ENCODE data around the gene PLBD2.

DNA sequence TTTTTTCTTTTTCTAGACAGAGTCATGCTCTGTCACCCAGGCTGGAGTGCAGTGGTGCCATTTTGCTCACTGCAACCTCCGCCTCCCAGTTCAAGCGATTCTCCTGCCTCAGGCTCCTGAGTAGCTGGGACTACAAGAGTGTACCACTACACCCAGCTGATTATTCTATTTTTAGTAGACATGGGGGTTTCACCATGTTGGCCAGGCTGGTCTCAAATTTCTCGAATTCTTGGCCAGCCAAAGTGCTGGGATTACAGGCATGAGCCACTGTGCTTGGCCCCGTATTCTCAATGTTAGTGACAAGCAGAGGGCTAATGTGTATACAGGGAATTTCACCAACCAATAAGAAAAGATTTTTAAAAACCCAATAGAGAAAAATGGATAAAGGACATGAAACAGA, 8.4 kb downstream of the PLBD2 start:
- TF ChIP-seq CTCF (IDR thresholded peaks at IDR 0.05 in 2 of 3, conservative IDR thresholded peaks at IDR 0.05 in 1 of 3; ENCODE audit: control insufficient read depth in 2 of 3, extremely low read depth in 1 of 3, insufficient read depth in 1 of 3, low read depth in 3 of 3, low read length in 3 of 3) (no peak), MEF2B (IDR thresholded peaks at IDR 0.05; ENCODE audit: partially characterized antibody, poor library complexity, severe bottlenecking) (no peak), USF1 (IDR thresholded peaks at IDR 0.05; ENCODE audit: borderline replicate concordance, extremely low read length, insufficient read depth, low read depth, low read length) (no peak), FOS (IDR thresholded peaks at IDR 0.05; ENCODE audit: borderline replicate concordance, extremely low read depth, insufficient read length) (no peak), DPF2 (IDR thresholded peaks at IDR 0.05) (no peak), EZH2 (IDR thresholded peaks at IDR 0.05; ENCODE audit: borderline replicate concordance, control insufficient read depth, low read depth, low read length) (no peak), EP300 (IDR thresholded peaks at IDR 0.05; ENCODE audit: borderline replicate concordance in 1 of 2, control insufficient read depth in 1 of 2, low read depth in 2 of 2, low read length in 2 of 2) (no peak), PRDM15 (CRISPR knock-in tag; IDR thresholded peaks at IDR 0.05) (no peak)
- TF ChIP-seq, protein P1, sequence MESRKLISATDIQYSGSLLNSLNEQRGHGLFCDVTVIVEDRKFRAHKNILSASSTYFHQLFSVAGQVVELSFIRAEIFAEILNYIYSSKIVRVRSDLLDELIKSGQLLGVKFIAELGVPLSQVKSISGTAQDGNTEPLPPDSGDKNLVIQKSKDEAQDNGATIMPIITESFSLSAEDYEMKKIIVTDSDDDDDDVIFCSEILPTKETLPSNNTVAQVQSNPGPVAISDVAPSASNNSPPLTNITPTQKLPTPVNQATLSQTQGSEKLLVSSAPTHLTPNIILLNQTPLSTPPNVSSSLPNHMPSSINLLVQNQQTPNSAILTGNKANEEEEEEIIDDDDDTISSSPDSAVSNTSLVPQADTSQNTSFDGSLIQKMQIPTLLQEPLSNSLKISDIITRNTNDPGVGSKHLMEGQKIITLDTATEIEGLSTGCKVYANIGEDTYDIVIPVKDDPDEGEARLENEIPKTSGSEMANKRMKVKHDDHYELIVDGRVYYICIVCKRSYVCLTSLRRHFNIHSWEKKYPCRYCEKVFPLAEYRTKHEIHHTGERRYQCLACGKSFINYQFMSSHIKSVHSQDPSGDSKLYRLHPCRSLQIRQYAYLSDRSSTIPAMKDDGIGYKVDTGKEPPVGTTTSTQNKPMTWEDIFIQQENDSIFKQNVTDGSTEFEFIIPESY (IDR thresholded peaks at IDR 0.05) = no peak

Measured in GM12878 (cell line).